K562 (cell line): ENCODE data around the gene TBX3. TPM values are rescaled to one million over a fixed set of nuclear protein-coding genes. Genes with fewer than 3 reads are reported as not detected.

Experiments used
- ATAC-seq: fragments of 200-7000 bp; cut with Tn5 transposase; 3 replicates; pipeline ENCODE4 v1.9.1; 2020; ENCODE audit warnings: moderate library complexity
- BruUV-seq: library from RNA; stranded (reverse); fragments of 400-500 nt; replicated peaks from 2 replicates; lab custom pipeline; 2021; lab: Mats Ljungman, UMichigan
- CTCF ChIA-PET: fragments of 300-600 bp; formaldehyde crosslinking; extraction: SDS; loops from one replicate; lab custom pipeline; 2021; ENCODE audit warnings: low intra/inter-chr PET ratio; lab: Yijun Ruan, JAX
- POLR2A ChIA-PET: fragments of 300-600, 350-650 bp; sonication (Branson Sonifier 250); formaldehyde crosslinking; extraction: SDS; loops from one replicate; lab custom pipeline; 2021; ENCODE audit warnings: antibody characterized with exemption, inconsistent platforms; lab: Yijun Ruan, JAX
- DNase-seq, 4 experiments: peaks; one replicate each; pipeline versions ENCODE4 v3.0.0 to v3.0.0-alpha.2; 2011 to 2018; ENCODE audit warnings: low spot score in 3 of 4, mixed read lengths in 3 of 4; ENCODE audit errors: extremely low read depth in 1 of 4
- FAIRE-seq: peaks from 2 replicates; lab custom pipeline; 2011; peaks lifted over from hg19 to GRCh38; lab: Jason Lieb, UNC
- H2AFZ ChIP-seq: 2 replicates; pipeline ENCODE4 v1.6.0; 2011; ENCODE audit warnings: low read depth, low read length, control low read depth, inconsistent platforms
- H3K27ac ChIP-seq: fragments of 200-600 bp; 3 replicates; pipeline ENCODE4 v1.8.0; 2011; ENCODE audit warnings: low read depth, mild to moderate bottlenecking, control low read depth, inconsistent platforms, low read length, moderate library complexity, mixed read lengths; ENCODE audit errors: extremely low read depth
- H3K27me3 ChIP-seq, 2 experiments: fragments of 300-600 bp in 1 of 2; 2 replicates in 1 of 2; 3 replicates in 1 of 2; pipeline versions ENCODE4 v1.6.0 to v1.8.0; 2011; ENCODE audit warnings: inconsistent platforms in 2 of 2, low read length in 2 of 2, mild to moderate bottlenecking in 1 of 2, mixed read lengths in 1 of 2, moderate library complexity in 1 of 2; ENCODE audit not compliant: control insufficient read depth in 2 of 2, insufficient read depth in 2 of 2
- H3K36me3 ChIP-seq: fragments of 300-600 bp; 3 replicates; pipeline ENCODE4 v1.8.0; 2011; ENCODE audit warnings: mild to moderate bottlenecking, low read length, inconsistent platforms; ENCODE audit not compliant: control insufficient read depth, insufficient read depth
- H3K4me1 ChIP-seq, 2 experiments: fragments of 200-600 bp in 1 of 2; replicated peaks in 1 of 2; 2 replicates in 1 of 2; 3 replicates in 1 of 2; pipeline versions ENCODE4 v1.5.1 to v1.8.0; 2011; ENCODE audit warnings: inconsistent platforms in 2 of 2, low read length in 2 of 2, mild to moderate bottlenecking in 1 of 2, mixed read lengths in 1 of 2, moderate library complexity in 1 of 2; ENCODE audit not compliant: control insufficient read depth in 2 of 2, insufficient read depth in 2 of 2
- H3K4me2 ChIP-seq: 2 replicates; pipeline ENCODE4 v1.6.1; 2011; ENCODE audit warnings: low read length, control low read depth, inconsistent platforms, mixed read lengths; ENCODE audit not compliant: insufficient read depth
- H3K4me3 ChIP-seq: fragments of 200-600 bp; sonication (generic), shearing (Covaris generic); 2 replicates; pipeline ENCODE4 v1.5.1; 2016; ENCODE audit warnings: control low read depth, inconsistent platforms
- H3K79me2 ChIP-seq: fragments of 200-600 bp; 3 replicates; pipeline ENCODE4 v1.8.0; 2011; ENCODE audit warnings: low read length, inconsistent platforms; ENCODE audit not compliant: control insufficient read depth, insufficient read depth
- H3K9ac ChIP-seq, 2 experiments: 2 replicates each; pipeline versions ENCODE4 v1.6.0 to v1.6.1; 2011; ENCODE audit warnings: low read depth in 2 of 2, low read length in 2 of 2, control low read depth in 1 of 2, inconsistent platforms in 1 of 2, mild to moderate bottlenecking in 1 of 2, mixed read lengths in 1 of 2; ENCODE audit not compliant: insufficient read depth in 1 of 2
- H3K9me1 ChIP-seq: one replicate; pipeline ENCODE4 v1.6.0; 2011; ENCODE audit warnings: inconsistent platforms, mild to moderate bottlenecking, low read length, moderate library complexity; ENCODE audit not compliant: control insufficient read depth, insufficient read depth
- H3K9me3 ChIP-seq: replicated peaks from 2 replicates; pipeline ENCODE4 v1.5.1; 2011; ENCODE audit warnings: low read depth, low read length, inconsistent platforms; ENCODE audit not compliant: control insufficient read depth, insufficient read depth
- H4K20me1 ChIP-seq: replicated peaks from 2 replicates; pipeline ENCODE4 v1.6.1; 2011; ENCODE audit warnings: low read length, inconsistent platforms, mixed read lengths; ENCODE audit not compliant: control insufficient read depth, insufficient read depth
- ARNT ChIP-seq, 2 experiments: fragments of 450-650 bp; IDR thresholded peaks; 2 replicates each; pipeline ENCODE4 v1.6.1; 2016; ENCODE audit warnings: mild to moderate bottlenecking in 1 of 2
- BHLHE40 ChIP-seq: IDR thresholded peaks from 2 replicates; pipeline ENCODE4 v1.6.1; 2011; ENCODE audit warnings: low read length, improper control_type of control experiment
- BRCA1 ChIP-seq, 2 experiments: fragments of 450-650 bp in 1 of 2; sonication (generic) in 1 of 2; formaldehyde crosslinking in 1 of 2; IDR thresholded peaks; 2 replicates each; pipeline versions ENCODE4 v1.5.0 to v1.6.1; 2017 to 2020; ENCODE audit warnings: mild to moderate bottlenecking in 1 of 2, missing genetic modification reagents in 1 of 2
- BRD9 ChIP-seq: fragments of 450-650 bp; IDR thresholded peaks from 2 replicates; pipeline ENCODE4 v1.6.1; 2018; ENCODE audit warnings: low read depth; ENCODE audit not compliant: partially characterized antibody
- CREB5 ChIP-seq: fragments of 250-450 bp; sonication (Bioruptor Pico); IDR thresholded peaks from 2 replicates; pipeline ENCODE4 v1.5.0; 2020; ENCODE audit warnings: mild to moderate bottlenecking
- ELF4 ChIP-seq: fragments of 450-650 bp; formaldehyde crosslinking; IDR thresholded peaks from 2 replicates; pipeline ENCODE4 v1.4.0; 2022; ENCODE audit warnings: missing genetic modification characterization
- ETV1 ChIP-seq: fragments of 450-650 bp; conservative IDR thresholded peaks from 2 replicates; pipeline ENCODE4 v1.6.1; 2016; ENCODE audit warnings: missing genetic modification characterization, control low read depth, low read depth, missing compliant biosample characterization
- MEF2D ChIP-seq: conservative IDR thresholded peaks from 2 replicates; pipeline ENCODE4 v1.6.1; 2016; ENCODE audit warnings: low read depth, missing genetic modification characterization, missing compliant biosample characterization
- PPARD ChIP-seq: fragments of 250-450 bp; sonication (Bioruptor Pico); IDR thresholded peaks from 2 replicates; pipeline ENCODE4 v1.8.0; 2022; ENCODE audit warnings: inconsistent platforms, mild to moderate bottlenecking, moderate library complexity
- THAP7 ChIP-seq: fragments of 250-450 bp; sonication (Bioruptor Pico); IDR thresholded peaks from 2 replicates; pipeline ENCODE4 v1.5.0; 2021
- USF2 ChIP-seq: sonication (generic); formaldehyde crosslinking; IDR thresholded peaks from 2 replicates; pipeline ENCODE4 v1.5.0; 2020; ENCODE audit warnings: missing genetic modification reagents
- ZNF609 ChIP-seq: sonication (generic); formaldehyde crosslinking; IDR thresholded peaks from 2 replicates; pipeline ENCODE4 v1.8.1; 2023; ENCODE audit warnings: missing genetic modification reagents, mild to moderate bottlenecking, borderline replicate concordance
- WGBS: fragments of 100-300 bp; shearing (Covaris generic); methylation state at CpG from one replicate; pipeline ENCODE4 v1.1.6; 2016; ENCODE audit warnings: low coverage, mixed read lengths; ENCODE audit not compliant: insufficient coverage; ENCODE audit errors: missing lambda C conversion rate; 5-methylcytosine and 5-hydroxymethylcytosine counted together
- in situ Hi-C: fragments of 300-500 bp; cut with MboI; formaldehyde crosslinking; loops from 4 replicates; pipeline ENCODE4 v1.15.0; 2018; ENCODE audit warnings: inconsistent platforms, mixed read lengths
- intact Hi-C: fragments of 100-400 bp; cut with micrococcal nuclease; formaldehyde crosslinking; loops from 2 replicates; pipeline ENCODE4 v1.14.2; 2022
- polyA plus RNA-seq, 8 experiments: library from polyadenylated mRNA; depleted of rRNA in 4 of 8; stranded (reverse) in 5 of 8; unstranded in 3 of 8; fragments of >200 nt; fragmentation: Nextera tagmentation in 2 of 8; fragmentation: Illumina TruSeq in 1 of 8; extraction: Ambion mirVana in 2 of 8; extraction: Trizol in 1 of 8; gene quantifications; 2 replicates each; pipeline versions ENCODE4 v1.2.1 to v1.2.3, GENCODE V29; 2011 to 2014; ENCODE audit warnings: inconsistent platforms in 1 of 8, missing spikeins in 1 of 8
- total RNA-seq, 7 experiments: library from RNA; depleted of rRNA in 6 of 7; stranded (reverse); fragments of >200 nt in 6 of 7; fragmentation: Illumina TruSeq in 2 of 7; extraction: Trizol in 2 of 7; gene quantifications; 2 replicates each; pipeline versions ENCODE4 v1.2.1 to v1.2.3, GENCODE V29; 2011 to 2021; ENCODE audit warnings: low replicate concordance in 1 of 7

Gene TBX3
- total and polyA plus RNA-seq, 9 of the 15 experiments (the other 6 are each of a cell fraction or from before 2014, with no cell fraction given) = 0.03 to 0.60 (median 0.19) TPM

- Histone ChIP-seq H3K27me3 (peaks cover 20 to 53% of the 10 kb centered on the region in 2 experiments), H3K9ac (no peak overlapping the region), H3K9me3 (no peaks in the 10 kb centered on the region), H4K20me1 (no peaks in the 10 kb centered on the region; the same call in 1 of the 2 replicates), H3K4me1 (peaks cover 0 to 5% of the 10 kb centered on the region in 2 experiments; a peak in 1 of 5 replicates), H3K4me2 (no peak overlapping the region), H3K79me2 (no peaks in the 10 kb centered on the region), H3K27ac (no peak overlapping the region), H3K4me3 (no peak overlapping the region), H3K9me1 (no peaks in the 10 kb centered on the region), H3K36me3 (no peaks in the 10 kb centered on the region), H2AFZ (no peak overlapping the region)
- no peak for TF ChIP-seq BHLHE40
- TF ChIP-seq THAP7 (CRISPR knock-in tag) = no peak
- no peak for TF ChIP-seq USF2 (CRISPR knock-in tag)
- TF ChIP-seq PPARD (CRISPR knock-in tag) = no peak
- TF ChIP-seq ARNT (IDR thresholded peaks at IDR 0.05) = no peak
- TF ChIP-seq ZNF609 (CRISPR knock-in tag) = no peak
- no peak for TF ChIP-seq CREB5
- TF ChIP-seq BRD9 = no peak
- no peak for TF ChIP-seq ETV1 (tag)
- no peak for TF ChIP-seq ELF4 (CRISPR knock-in tag)
- no peak for TF ChIP-seq BRCA1 (IDR thresholded peaks at IDR 0.05)
- TF ChIP-seq BRCA1 (CRISPR knock-in tag; IDR thresholded peaks at IDR 0.05) = no peak
- no peak for TF ChIP-seq MEF2D
- intact Hi-C loops (no loop called here), in situ Hi-C loops (no loop called here)
- ATAC-seq (no peak), FAIRE-seq (no peak), DNase-seq (no peak)
- ChIA-PET CTCF (no interaction called here), POLR2A (no interaction called here)
- BruUV-seq = no TSS peak
- WGBS = 4% methylated on average over 9 of the region's 12 CpGs
These were observed 10.1 kb downstream of the TBX3 start for GRCh38 chr12:114673901-114674250.
